Inferior parietal cortex (tissue), 1 donor: ENCODE measurements around the gene CEP63.

ENCODE experiments used
- DNase-seq: peaks from one replicate; pipeline ENCODE4 v3.0.0-alpha.2; 2016; ENCODE audit errors: extremely low spot score

CEP63 gene

DNA sequence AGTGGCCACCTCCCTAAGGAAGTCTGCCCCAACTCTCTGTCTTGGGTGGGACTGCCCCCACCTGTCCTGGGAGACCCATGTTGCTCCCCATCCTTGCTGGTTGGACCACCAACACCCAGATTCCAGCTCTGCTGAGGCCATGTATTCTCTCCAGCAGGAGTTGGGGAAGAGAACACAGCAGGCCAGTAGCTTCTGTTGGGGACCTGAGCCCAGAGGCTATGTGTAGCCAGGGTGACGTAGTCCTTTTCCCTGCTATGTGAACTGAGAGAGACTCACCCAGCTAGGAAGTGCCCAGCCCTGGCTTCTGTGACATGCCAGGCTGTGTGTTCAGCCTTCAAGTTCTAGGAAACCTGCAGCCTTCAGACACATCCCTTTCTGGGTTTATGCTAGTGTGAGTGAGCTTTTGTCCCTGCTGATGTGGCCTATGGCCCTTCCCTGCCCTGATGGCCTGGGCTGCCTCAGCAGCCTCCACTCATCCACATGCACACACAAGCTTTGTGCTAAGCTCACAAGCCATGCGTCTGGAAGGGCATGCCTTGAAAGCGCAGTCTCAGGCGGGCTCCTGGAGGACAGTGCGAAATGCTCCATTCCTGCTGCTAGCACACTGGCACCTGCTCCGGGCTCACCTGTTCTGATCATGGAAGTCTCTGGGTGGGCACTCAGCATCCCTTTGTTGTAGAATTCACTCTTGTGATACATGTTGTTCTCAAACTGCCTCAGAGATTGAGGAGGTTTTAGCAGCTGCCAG lies 122.3 kb downstream of the CEP63 start:
- DNase-seq: no peak

DNA sequence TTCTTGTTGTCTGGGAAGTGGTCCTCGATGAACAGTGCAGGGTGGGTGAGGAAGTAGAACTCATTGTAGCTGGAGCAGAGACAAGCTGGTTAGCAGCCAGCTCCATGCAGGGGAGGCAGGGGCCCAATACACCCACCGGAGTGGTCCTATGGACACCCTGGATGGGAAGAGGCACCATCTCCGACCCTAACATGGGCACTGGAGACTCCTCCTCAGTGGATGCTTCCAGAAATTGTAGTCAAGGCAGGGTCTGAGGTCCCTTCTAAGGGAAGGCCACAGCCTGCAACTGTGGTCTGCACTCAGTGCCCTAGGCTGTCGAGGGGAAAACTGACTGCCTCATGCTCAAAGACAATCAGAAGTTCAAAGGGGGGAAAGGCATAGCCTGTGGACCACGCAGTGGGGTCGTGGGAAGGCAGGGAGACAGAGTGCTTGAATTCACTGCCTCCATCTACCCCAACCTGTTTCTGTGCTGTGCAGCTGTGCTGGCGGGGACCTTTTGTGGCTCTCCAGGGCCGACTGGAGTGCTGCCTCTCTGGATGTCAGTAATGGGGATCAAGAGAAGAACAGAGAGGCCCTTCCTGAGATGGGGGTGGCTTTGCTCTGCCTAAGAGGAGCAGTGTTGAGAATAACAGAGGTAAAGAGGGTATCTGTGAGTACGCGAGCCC lies 123.0 kb downstream of the CEP63 start:
- no peak for DNase-seq

DNA sequence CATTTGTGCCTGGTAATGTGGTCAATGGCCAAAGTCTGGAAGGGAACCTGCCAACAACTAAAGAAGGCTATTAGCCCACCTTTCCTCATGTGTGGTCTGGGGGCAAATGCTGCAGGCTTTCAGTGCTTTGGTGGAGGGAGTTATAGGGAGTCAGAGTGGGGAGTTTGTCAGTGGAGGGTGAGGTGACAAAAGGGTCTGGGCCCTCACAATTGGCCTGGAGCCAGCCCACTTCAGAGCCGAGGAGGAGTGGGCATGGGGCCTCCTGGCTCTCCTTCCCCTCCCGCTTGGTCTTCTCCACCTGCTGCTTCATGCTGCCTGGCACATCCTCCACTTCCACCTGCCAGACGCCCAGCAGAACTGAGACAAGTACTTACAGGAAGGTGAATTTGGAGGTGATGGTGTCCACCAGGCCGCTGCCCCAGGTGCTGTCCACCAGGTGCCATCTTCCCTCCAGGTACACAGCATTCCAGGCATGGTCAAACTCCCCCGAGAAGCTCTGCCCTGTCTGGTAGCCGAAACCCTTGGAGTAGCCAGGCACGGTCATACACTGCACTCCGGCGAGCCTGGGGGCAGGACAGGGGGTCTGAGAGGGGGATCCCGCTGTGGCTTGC lies 124.1 kb downstream of the CEP63 start:
- DNase-seq: no peak

GRCh38 chr3:134610432-134611385 lies 124.9 kb downstream of the CEP63 start:
- no peak for DNase-seq

- no peak for DNase-seq
Observed at GRCh38 chr3:134611516-134611915, 125.7 kb downstream of the CEP63 start.

DNA sequence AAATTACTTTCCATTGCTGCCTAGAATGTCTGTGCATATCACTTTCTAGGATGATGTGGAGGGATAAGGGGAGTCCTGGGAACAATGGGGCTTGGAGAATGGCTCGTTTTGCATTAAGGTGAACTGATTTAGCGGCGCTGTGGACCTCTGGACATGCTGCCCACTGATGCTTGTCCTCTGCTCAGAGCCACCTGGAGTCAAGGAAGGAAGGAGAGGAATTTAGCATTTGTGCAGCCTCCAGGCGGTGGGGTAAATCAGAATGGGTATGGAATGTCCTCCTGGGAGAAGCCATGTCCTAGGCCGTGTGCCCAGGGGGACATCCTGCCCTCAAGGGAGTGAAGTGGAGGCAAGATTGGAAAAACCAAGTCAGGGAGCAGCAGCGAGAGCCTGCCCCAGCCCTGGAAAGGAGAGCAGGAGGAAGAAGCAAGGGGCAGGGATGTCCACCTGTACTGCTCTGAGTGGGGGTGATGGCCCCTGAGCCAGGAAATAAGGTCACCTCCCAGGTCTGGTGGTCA lies 127.2 kb downstream of the CEP63 start:
- DNase-seq: no peak

DNA sequence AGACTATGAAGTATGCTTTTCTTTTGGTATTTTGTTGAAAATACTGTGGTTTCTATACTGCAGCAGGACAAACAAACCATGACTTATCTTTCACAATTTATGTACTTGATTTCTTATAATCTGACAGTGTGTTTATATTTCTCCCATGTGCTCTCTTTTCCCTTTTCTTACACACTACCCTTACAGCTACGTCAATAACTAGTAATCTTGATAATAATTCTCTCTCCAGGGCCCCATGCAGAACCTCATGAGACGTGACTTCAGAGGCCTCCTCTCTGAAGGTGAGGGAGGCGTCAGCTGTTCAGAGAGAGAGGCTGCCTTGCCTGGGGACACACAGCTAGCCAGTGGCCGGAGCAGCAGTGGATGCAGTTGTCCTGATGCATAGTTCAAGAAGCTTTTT lies 129.1 kb downstream of the CEP63 start:
- no peak for DNase-seq

DNA sequence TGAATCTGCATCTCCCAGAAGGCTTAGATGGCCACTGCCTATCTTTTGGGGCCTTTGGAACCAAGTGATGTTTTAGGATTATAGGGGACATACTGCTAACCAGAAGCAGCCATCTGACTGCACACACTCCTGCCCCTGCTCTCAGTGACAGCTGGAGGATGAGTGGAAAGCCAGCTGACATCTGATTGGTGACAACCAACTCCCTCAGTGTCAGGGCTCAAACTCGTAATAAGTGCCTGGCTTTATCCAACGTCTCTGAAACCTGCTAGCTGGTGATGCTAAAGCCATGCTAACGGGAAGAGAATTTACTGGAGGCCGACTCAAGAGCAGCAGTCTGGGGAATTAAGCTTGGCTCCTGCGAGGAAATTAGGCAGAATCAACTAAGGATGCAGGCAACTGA lies 129.9 kb downstream of the CEP63 start:
- no peak for DNase-seq

DNA sequence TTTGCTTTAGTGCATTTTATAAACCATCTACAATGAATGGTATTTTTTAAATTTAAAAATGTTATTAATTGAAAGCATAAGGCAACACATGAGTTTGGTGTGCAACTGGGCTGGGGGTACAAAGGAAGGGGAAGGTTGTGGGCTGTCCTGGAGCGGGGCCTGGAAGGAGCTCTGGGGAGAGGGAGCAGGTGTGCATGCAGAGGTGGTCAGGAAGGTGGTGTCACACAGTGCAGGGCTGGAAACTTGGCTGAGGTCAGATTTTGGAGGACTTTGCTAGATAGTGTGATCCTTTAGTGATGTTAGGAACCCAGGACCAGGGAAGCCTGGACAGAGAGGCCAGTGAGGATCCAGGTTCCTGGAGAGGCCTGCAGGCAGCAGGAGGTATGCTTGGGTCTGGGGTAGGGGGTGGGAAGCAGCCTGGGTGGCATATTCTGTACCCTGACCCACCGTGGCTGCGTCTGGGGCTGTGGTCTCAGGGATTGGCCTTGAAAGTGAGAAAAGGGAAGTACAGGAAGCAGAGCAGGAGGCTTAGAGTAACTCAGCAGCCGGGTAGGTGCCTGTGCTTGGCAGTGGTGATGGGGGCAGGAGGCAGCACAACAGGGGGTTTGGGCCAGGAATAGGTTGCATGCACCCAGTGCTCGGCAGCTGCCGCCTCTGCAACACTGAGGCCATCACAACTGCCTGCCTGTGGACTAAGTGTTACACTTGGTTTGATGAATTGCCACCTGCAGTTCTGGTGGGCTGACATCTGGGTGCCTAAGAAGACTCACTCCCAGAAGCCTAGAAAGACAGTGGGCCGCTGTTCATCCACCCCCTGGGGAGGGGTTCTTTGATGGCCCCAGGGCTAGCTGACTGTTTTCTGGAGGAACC lies 132.0 kb downstream of the CEP63 start:
- DNase-seq: no peak

GRCh38 chr3:134618478-134619300 lies 132.8 kb downstream of the CEP63 start:
- DNase-seq: no peak

DNA sequence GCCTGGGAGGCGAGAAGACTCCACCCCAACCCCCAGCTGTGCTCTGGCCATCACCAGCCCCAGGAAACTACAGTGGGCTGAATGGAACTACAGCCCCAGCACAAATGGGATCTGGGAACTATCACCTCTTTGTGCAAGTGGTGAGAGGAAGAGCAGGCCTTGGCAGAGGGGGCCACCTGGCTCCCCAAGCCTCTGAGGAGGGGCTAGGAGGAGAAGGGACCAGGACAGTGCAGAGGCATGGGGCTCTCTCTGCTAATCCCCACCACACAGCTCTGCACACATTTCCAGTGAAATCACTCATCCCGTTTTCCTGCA lies 133.4 kb downstream of the CEP63 start:
- DNase-seq: no peak

DNA sequence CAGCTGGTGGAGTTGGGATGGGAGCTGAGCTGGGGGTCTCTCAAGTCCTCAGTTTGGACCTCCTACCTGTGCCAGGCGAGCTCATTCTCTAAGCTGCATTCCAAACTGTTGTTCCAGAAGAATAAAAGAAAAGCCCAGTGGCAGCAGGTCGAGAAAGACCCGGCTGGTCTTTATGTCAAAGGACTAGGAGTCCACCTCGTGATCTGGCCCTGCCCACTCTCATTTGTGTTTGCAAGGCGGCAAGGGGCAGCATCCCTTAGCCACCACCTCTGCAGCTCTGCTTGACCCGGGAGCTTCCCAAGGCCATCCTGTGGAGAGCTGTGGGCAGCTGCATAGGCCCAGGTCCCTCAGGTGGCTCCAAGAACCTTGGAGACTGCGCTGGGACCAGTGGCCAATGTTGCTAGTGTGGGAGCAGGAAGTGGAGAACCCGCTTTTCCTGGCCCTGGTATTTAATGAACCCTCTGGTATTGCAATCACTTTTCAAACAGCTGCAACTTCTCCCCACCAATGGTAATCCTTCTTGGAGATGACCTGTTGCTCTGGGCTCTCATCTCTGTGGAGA lies 134.1 kb downstream of the CEP63 start:
- no peak for DNase-seq

GRCh38 chr3:134620476-134621115 lies 134.7 kb downstream of the CEP63 start:
- DNase-seq: no peak

- no peak for DNase-seq
Observed at GRCh38 chr3:134621854-134622253, 136.0 kb downstream of the CEP63 start.

- no peak for DNase-seq
Observed at GRCh38 chr3:134622806-134623365, 137.0 kb downstream of the CEP63 start.

GRCh38 chr3:134623615-134624245 lies 137.9 kb downstream of the CEP63 start:
- DNase-seq: no peak
